Lower leg skin (tissue), 3 donors: Measurements from ENCODE around the gene CLDN6.

ENCODE experiments used
- CTCF ChIP-seq, 3 donors: fragments of 450-650 bp; IDR thresholded peaks; one replicate each; pipeline ENCODE4 v1.5.1; 2016; ENCODE audit warnings: antibody characterized with exemption in 3 of 3, mild to moderate bottlenecking in 3 of 3, moderate library complexity in 2 of 3
- POLR2A ChIP-seq, 2 donors: fragments of 450-650 bp; IDR thresholded peaks; one replicate each; pipeline ENCODE4 v1.6.1; 2016 to 2017; ENCODE audit warnings: antibody characterized with exemption in 2 of 2, mild to moderate bottlenecking in 1 of 2, moderate library complexity in 1 of 2

GRCh38 chr16:3003582-3004270 is 14.3 kb downstream of the CLDN6 start:
- TF ChIP-seq CTCF (IDR thresholded peaks at IDR 0.05): no peak
- no peak for TF ChIP-seq POLR2A (IDR thresholded peaks at IDR 0.05)
